HG03108 (cell line): ENCODE results near the gene KDM7A.

Experiments
- ATAC-seq: cut with Tn5 transposase; IDR thresholded peaks from one replicate; pipeline ENCODE4 v1.9.1; 2021; ENCODE audit warnings: moderate library complexity; ENCODE audit not compliant: unreplicated experiment

The KDM7A gene

DNA sequence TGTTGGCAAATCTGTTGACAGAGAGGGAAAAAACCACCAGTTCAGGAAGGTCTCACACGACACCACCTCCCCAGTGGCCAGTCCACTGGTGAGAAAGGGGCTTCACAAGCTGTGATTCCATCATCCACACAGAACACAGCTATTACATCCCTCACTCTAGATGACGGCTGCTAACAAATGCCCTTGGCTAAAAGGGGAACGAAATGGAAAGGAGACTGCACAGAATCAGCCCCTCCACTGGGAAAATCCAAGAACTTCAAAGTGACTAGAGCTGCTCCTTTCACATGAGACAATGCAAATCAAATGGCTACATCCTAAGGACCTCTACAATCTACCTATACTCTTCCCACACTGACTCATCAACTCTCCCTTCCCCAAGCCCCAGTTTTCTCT, 119.6 kb downstream of the KDM7A start:
- ATAC-seq, result no peak

GRCh38 chr7:140056431-140057142, 120.2 kb downstream of the KDM7A start:
- no peak for ATAC-seq

GRCh38 chr7:140055833-140056232, 121.0 kb downstream of the KDM7A start:
- no peak for ATAC-seq

DNA sequence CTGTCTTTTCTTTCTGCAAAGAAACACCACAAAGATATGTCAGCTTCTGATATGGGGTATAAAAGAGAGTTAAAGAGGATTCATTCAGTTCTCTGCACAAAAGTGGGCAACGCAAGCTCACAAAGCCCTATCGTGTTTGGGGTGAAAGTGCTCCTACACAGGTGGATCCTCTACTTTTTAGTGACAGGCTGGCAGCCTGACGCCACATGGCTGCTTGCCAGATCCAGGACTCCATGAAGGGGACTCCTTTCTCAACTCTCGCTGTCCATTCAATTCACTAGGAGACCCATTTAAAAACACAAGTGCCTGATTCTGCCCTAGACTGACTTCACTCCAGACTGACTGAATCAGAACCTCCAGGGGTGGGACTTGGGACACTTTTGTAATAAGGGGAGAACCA, 122.0 kb downstream of the KDM7A start:
- ATAC-seq, result no peak

DNA sequence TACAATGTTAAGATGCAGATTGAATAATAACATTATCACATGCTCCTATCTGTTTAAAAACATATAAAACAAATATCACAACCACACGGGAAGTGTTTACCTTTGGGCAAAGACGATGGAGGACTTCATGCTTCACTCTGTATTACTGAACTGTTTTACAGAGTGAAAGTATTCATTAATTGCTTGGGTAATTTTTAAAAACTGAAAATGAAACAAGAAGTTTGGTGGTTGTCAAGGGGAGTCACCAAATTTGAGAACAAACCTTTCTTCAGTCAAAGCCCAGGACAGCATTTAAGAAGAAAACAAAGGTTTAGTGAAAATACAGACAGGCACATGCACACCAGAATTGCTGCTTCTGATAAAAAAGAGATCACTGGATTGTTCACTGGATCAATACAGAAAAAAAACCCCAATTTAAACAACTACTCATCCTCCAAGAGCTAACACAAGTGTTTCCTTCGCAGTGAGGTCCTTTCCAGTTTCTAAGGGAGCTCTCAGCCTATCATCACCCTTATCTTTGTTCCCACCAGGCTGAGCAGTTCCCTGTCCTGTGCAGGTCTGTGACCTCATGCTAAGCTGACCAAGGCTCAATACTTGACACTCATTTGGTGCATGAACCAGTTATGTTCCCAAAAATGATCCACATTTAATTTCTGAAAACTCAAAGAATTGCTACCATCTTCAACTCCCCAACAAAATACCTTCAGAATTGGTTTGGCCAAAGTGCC, 122.8 kb downstream of the KDM7A start:
- peak; percentile 95 for ATAC-seq

- no peak for ATAC-seq
Observed at GRCh38 chr7:140051820-140052219, 125.0 kb downstream of the KDM7A start.

DNA sequence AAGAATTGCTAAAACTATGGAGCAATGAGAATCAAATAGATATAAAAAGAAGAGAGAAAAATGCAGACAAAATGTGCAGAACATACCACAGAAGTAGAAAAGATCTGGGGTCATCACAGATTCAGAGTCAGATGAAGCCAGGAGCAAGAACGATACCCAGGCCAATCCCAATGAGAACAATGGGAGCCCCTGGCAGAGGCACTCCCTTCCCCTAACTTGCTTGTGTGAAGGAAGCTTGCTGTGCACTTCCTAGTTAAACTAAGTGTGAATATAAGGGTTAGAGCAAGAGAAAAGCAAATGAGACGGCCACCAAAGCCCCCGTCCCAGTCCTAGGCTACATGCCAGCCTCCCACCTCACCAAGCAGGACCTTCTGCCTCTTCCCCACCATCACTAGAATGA, 126.7 kb downstream of the KDM7A start:
- ATAC-seq, result no peak

- ATAC-seq, result no peak
Observed at GRCh38 chr7:140049339-140050024, 127.3 kb downstream of the KDM7A start.

- ATAC-seq, result no peak
Observed at GRCh38 chr7:140048989-140049338, 127.8 kb downstream of the KDM7A start.

- ATAC-seq, result no peak
Observed at GRCh38 chr7:140048138-140048537, 128.6 kb downstream of the KDM7A start.

GRCh38 chr7:140047197-140047596, 129.6 kb downstream of the KDM7A start:
- ATAC-seq, result no peak

DNA sequence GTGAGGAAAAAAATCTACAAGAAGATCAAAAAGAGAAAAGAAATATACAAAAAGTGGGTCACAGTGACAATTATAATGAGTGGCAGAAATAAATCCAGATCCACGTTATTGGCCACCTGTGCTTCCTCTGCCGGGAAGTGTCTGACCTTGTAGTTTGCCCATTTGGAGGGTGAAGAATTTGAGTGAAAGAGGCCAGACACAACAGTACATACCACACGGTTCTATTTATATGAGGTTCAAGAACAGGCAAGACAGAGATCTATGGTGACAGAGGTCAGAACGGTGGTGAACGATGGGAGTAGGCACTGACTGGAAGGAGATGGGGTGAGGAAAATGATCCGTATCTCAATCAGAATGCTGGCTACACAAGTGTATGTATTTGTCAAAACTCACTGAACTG, 131.1 kb downstream of the KDM7A start:
- ATAC-seq, result no peak

DNA sequence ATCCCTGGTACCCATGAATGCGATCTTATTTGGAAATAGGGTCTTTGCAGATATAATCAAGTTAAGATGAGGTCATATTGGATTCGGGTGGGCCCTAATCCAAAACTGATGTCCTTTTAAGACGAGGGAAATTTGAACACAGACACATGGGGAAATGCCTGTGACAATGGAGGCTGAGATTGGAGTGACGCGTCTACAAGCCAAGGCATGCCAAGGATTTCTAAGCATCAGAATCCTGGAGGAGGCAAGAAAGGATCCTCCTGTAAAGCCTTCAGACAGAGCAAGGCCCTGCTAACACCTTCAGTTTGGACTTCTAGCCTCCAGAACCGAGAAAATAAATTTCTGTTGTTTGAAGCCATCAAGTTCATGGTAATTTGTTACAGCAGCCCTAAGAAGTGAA, 132.5 kb downstream of the KDM7A start:
- ATAC-seq, result no peak

GRCh38 chr7:140042386-140042670, 134.5 kb downstream of the KDM7A start:
- no peak for ATAC-seq

- ATAC-seq, result no peak
Observed at GRCh38 chr7:140041659-140042385, 135.0 kb downstream of the KDM7A start.

- no peak for ATAC-seq
Observed at GRCh38 chr7:140039896-140040295, 136.9 kb downstream of the KDM7A start.

GRCh38 chr7:140039066-140039465, 137.7 kb downstream of the KDM7A start:
- ATAC-seq, result no peak

DNA sequence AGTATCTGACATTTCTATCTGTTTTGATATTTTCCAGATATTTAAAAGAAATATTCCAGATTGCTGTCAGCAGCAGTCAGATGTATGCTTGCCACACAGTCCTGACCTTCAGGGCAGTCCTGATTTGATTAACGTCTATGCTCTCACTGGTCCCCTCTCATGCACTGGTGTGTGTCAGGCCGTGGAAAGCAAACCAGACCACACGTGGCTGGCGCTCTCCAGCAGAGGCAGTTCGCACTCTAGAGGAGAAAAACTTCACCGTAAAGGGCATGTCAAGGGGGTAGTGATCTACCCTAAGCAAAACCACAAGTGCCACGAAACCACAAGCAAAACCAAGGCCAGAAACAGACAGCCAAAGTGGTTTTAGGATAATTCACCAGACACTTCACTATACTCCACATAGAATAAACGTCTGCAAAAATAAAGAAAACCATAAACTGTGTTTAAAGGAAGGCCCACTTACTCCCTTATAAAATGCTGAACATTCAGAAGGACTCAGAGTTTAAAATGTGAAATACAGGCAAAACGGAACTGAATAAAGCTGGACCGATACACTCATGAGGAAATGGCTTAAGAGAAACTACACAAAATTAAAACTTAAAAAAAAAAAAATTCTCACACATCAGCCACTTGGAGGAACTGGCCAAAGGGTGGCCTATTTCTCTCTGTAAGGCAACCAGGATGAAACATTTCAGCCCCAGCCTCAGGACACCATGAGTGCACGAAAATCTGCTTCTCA, 140.4 kb downstream of the KDM7A start:
- no peak for ATAC-seq

- no peak for ATAC-seq
Observed at GRCh38 chr7:140035400-140036223, 141.2 kb downstream of the KDM7A start.
